T1000 (cell line): Measurements from ENCODE around the gene MRPL16.
"Not testable (repeated sequence)": the region's sequence is repeated elsewhere in the genome, so short reads cannot be mapped to it uniquely, and the experiment has no call there.

Source experiments
- DNase-seq: peaks from one replicate; lab custom pipeline; 2025; ENCODE audit warnings: mixed read lengths; lab: John Stamatoyannopoulos, UW

Gene MRPL16

DNA sequence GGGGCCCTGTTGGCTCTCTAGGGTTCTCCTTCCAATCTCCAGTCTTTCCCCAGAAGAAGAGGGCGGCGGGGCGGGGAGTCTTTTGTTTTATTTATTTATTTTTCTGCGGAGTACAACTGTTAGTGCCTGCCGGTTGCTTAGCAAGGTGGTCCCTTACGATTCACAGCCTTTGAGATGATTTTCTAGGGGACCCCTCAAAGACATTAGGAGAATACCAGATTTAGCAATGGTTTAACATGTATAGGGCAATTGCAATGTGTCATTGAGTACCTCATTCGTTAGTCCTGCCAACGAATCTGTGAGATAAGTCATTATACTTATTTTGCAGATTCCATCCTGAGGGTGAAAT, 307 bp upstream of the MRPL16 start:
- no peak for DNase-seq

DNA sequence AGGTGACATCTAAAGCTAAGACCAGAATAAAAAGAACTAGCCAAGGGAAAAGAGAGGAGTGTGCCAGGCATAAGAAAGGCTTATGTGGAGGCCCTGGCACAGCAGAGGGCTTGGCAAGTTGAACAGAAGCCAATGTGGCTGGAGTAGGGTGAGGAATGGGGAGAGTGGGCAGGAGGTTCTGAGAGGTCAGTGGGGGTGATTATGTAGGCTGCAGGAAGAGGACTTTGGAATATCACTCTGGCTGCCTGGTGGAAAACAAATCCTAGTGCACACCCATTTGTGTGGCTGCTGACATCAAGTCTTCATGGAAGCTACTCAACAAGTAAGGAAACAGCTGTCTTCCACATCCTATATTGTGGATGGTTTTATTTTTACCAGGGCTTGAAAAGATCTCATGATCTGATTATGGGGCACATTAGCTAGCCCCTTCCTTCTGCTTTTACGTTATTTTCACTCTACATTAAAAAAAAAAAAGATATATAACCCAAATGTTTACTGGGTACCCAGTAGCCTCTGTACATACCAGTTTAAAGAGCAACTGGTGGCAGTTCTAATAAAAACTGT, 3.4 kb downstream of the MRPL16 start:
- no peak for DNase-seq

DNA sequence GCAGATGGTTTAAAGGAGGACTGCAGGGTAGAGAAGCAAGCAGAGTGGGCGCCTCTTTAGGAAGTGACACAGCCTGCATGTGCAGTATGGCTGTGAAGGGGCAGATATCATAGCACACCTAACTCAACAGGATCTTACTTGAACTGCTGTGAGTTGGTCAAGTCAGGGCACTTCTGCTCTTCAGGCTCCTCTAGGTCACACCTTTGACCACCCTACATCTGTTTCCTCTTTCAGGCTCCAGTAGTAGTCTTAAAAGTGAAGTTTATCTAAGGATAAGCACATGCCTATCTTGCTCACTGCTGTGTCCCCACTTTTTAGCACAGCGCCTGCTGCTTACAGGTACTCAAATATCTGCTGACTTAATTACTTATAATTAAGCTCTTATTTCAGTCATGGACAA, 6.5 kb downstream of the MRPL16 start:
- no peak for DNase-seq

DNA sequence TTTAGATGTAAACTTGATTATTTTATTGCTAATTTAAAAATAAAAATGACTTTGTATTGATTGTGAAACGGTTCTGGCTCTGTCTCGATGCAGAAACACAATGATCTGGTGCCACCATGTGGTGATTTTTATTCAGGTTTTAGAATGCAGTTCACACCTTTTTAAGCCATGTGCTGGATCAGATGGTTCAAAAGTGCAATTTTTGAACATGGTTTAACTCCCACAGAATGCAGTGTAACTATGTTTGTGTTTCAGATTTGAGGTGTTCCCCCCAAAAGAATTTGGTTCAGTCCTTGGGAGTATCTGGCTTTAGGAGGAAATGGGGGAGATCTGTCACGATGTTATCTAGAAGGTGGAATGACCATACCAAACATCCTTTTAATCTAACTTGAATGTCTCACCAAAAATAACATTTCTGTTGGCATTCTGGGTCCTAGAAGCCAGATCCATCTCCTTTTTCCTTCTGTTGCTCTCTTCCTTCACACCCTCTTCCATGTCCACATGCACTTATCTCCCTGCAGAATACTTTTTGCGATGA, 7.9 kb downstream of the MRPL16 start:
- no peak for DNase-seq

DNA sequence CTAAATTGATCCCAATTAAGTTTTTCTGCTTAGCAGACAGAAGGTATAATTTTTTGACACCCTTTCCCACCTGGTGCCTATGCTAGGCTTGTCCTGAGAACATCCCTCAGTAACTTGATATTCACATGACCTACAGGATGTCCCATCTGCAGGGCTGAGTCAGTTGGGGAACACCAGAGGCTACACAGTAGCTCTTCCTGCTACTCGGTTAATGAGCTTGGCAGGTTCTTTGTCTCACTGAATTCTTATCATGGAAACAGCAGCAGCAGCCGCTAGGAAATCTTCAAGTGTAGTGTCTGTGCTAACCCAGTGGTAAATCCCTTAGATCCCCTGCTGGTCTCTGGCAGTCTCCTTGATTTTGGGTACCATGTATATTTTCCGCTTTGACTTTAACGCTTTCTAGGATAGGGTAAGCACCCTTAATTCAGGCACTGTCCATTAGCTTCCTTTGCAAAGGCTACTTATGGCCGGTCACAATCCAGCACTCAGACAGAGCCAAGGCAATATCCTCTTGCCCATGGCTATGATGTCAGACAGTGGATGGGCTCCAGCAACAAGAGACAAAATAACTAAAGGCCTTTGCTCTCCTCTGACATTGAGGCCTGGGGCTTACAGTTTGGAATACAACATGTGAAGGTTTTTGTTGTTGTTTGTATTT, 8.5 kb downstream of the MRPL16 start:
- DNase-seq: no peak

DNA sequence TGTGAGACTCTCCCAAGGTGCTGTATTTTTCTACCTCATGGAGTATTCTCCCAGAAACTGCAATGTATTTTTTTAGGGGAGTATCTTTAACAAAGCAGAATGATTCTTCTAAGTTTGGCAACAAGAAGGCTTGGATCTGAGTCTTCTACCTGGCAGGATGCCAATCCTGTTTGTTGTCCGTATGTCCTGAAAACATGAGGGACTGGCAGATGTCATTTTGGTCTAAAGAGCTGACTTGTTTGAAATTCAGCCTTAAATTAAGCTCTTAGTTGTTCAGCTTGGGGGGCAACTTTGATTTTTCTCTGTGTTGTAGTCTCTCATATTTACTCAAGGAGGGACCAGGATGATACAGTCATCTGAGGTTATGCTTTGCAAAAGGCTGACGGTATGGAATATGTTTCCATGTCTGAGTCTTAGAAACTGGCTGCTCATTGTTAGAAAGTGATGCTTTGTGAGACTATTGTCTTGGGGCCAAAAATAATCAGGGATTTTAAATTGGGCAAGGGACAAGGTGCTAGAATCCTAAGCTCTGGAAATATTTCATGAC, 9.3 kb downstream of the MRPL16 start:
- no peak for DNase-seq

DNA sequence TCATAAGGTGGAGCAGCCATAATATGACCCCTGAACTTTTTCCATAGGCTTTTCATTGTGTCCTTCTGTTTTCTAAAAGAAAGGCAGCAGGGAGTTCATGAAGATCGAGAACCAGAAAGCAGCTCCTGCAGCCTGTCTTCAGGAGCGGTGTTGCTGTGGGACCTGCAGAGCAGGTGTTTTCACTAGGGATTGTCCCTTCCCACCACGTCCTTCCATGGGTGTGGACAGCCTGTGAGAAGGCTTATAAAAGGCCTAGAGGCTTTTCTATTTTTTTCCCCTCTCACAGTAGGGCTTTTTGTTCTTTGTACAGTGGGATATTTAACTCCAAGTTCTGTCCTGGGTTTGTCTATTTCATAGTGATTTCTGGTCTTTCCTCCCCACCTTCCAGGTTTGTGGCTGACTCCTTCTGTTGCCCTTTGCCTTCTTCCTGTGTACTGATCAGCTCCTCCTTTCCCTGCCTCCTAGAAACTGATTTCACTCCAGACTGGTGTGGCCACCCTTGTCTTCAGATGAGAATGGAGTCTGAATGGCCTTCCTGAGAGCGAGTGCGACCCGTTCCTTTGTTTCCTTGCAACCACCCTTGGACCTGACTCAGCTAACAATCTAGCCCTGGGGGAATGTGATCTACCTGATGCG, 10.1 kb downstream of the MRPL16 start:
- DNase-seq: no peak

DNA sequence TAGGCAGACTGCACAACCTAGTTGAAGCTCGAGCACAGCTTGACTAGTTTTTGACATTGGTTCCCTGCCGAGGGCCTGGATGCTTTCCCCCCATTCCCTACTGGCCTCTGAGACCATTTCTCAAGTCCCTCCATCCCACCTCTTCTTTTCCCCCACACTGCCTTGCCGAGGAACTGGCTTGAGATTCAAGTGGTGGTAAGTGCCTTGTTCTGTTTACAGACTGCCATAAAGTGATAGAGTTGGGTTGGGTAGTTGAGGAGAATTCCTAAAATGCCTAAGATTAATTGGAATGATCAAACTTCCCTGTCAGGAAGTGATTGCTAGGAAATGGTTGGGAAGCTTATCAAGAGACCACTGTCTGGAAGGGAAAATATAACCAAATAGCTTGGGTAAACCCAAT, 16.2 kb downstream of the MRPL16 start:
- no peak for DNase-seq

DNA sequence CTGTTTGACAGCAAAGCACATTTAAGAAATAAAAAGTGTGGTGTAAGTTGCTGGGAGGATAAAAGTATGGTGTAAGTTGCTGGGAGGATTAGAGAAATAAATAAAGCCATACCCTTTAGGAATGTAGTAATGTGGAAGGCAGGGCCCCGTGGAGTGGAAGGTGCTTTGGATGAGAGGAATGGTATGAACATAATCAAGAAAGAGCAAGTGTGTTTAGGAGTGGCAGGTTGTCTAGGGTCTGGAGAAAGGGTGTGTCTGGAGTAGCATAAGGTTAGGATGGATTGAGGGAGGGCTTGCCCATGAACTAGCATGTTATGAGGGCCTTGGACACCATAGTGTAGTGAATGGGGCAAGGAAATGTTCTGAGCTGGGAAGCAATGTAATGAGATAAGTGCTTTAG, 18.1 kb downstream of the MRPL16 start:
- DNase-seq: no peak

DNA sequence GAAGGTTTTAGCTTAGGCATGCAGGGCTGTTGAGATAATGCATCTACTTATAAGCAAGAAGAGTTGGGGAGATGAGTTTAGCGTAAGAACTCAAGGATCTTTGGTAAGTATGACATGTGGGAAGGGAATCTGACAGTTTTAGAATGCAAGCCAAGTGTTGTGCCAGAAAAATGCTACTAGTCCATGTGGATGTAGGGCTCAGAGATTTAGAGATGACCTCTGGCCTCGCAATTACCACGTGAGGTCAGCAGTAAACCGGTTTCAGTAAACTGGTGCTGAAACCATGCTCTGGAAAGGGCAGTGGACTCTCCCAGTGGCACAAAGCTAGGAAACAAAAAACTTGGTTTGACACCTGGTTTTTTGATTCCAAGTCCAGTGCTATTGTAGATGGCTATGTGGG, 18.9 kb downstream of the MRPL16 start:
- DNase-seq: no peak

DNA sequence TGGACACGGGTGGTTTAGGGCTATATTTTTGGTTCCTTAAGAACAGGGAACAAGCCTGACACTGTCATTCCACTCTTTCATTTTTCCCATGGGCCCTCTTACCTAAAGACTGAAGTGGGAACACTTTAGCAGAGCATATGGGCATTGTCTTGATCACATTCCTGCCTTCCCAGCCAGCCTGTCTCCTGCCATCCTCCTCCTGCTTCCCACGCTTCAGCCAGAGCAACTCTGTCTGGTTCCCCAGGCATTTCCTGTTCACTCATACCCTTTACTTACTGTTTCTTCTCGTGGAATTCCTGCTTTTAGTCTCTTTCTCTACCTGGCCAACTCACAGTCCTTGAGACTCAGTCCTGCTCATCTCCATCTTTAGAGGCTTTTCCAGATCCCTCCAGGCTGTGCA, 22.8 kb downstream of the MRPL16 start:
- no peak for DNase-seq

DNA sequence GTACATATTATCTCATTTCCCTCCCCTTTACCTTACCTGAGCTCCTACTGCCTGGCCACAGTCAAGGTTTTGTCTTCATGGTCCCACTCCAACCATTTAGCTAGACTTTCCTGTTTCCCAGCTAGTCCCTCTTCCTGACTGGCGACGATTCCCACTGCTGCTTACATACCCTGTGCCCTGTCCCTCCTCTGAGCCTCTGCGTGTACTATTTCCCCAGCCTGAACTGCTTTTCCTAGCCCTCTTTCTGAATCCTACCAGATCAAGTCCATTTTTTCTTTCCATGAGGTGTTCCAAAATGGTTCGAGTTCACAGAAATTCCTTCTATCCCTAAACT, 23.4 kb downstream of the MRPL16 start:
- DNase-seq: no peak

DNA sequence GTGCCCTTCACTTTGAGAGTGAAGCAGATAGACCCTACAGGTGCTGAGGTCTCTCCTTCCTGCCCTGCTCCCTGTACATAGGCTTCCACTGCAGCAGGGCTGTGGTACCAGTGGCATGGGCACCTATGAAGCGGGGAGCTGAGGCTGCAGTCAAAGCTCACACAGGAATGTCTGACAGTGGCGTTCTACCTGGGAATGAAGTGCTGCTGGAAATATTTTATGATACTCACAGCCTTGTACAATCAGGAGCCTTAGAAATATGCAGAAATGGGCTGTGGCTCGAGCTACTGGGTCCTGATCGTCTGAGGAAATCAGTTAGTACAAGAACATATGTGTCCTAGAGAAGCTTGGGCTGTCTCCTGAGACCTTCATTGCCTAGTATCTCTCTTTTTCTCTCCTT, 24.8 kb downstream of the MRPL16 start:
- no peak for DNase-seq

DNA sequence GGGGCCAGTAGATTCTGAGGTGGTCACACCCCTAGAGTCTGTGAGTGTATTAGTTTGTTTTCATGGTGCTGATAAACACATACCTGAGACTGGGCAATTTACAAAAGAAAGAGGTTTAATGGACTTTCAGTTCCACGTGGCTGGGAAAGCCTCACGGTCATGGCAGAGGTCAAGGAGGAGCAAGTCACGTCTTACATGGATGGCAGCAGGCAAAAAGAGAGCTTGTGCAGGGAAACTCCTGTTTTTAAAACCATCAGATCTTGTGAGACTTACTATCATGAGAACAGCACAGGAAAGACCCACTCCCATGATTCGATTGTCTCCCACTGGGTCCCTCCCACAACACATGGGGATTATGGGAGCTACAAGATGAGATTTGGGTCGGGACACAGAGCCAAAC, 26.1 kb downstream of the MRPL16 start:
- not testable (repeated sequence) for DNase-seq

DNA sequence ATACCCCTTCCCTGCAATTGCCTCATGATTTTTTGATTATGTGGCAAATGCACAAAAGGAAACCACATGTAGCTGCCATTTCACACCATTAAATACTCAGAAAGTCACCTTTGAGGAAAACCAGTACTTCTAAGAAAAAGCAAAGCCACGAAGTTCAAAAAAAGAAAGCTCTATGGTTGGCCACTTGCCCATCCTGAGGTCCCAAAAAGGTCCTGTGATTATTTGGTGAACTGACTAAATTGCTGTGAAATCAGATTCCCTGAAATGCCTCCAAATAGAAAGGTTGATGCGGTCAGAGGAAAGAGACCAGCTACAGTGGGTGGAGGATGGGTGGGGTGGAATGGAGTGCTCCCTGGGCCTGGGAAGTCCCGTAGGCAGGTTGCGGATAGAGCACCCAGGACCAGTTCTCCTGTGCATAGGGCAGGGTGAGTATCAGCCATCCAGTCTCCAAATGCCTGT, 26.9 kb downstream of the MRPL16 start:
- DNase-seq: no peak

DNA sequence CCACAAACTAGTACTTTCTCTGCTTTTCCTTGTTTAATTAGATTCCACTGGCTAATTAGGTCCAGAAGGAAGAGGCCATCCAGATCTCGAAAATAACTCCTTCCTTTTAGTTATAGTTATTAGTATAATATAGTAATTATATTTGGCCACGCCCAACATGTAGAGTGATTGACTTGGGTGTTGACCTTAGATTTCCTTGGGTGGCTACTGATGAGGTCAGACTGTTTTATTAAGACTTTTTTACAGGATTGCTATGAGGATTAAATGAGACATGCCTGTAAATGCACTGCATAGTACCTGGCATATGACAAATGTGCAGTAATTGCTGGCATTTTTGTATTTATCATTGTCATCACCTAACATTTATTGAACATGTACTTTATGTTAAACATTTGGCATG, 28.5 kb downstream of the MRPL16 start:
- DNase-seq: no peak

DNA sequence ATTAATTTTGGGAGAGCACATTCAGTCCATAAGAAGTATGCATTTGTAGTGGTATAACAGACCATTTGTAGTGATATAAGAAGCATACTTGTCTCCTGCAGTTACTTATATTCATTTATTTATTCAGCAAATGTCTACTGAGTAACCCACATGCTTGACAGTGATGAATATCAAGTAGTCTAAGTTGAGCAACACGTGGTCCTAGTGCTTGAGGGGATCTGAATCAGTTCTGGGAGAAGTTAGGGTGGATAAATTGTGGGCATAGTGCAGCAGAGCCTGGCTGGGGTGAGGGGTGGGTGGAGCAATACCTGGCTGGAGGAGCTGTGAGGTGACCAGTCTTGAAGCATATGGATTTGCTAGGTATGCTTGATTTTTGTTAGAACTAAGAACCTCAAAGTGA, 31.1 kb downstream of the MRPL16 start:
- no peak for DNase-seq

DNA sequence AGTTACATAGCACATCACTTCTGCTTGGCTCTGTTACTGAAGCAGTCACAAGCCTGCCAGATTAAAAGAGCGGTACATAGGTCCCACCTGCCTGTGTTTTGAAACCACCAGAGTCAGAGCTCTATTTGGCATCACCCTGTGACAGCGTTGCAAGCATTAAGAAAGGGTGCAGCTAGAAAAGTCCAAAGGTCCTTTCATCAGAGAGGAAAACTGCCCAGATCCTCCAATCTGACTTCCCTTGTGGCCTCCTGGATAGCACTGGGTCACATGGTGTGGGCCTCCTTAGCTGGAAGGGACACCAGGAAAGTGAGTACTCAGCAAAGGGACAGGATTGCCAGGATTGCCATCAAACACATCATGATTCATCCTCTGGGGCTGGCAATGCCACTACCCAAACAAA, 32.5 kb downstream of the MRPL16 start:
- no peak for DNase-seq

DNA sequence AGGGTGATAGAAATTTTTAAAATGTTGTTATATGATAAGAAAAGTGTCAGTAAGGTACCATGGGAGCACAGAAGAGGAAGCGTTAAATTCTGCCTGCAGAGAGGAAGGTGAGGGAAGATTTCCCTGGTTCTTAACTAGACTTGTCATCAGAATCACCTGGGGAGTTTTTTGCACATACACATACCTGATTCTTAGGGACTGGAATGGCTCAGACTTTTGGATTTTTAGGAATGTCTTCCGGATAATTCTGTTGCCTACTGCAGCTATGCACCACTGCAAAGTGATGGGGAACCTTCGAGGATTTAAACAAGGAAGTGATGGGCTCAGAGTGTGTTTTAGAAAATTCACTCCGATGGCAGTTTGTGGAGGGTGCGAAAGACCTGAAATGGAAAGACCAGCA, 33.5 kb downstream of the MRPL16 start:
- DNase-seq: no peak

DNA sequence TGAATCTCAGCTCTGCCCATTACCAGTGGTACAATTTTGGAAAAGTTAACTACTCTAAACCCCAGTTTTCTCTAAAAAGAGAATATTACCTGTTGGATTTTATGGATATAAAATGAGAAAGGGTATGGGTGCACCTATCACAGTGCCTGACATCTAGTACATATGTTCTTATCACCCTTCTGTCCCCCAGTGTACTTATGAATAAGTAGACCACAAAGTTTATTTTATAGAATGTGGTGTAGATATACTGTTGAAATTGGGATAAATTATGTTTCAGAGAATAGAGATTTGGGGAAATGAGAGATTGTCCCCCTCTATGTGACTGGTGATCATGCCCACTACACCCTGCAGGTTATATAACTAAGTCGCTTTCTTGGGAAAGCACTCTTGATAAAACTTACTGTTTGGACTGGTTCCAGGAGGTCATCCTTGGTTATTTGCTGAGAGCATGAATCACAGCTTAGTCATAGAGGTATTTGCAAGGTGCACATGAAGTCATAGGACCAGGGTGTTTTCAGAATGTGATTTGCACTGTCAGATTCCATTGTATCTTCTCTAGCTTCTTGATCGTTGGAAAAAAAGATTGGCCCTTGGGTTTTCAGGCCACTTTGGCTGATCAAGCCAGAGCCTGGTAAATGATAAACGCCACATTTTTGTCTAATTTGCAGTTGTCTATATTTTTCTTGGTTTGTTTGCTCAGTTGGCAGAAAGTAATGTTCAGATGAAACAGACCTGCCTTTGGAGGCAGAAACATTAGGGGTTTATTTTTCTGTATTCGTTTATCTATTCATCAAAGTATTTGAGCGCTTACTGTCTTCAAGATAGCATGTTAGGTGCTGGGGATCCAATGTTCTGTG, 34.1 kb downstream of the MRPL16 start:
- no peak for DNase-seq

DNA sequence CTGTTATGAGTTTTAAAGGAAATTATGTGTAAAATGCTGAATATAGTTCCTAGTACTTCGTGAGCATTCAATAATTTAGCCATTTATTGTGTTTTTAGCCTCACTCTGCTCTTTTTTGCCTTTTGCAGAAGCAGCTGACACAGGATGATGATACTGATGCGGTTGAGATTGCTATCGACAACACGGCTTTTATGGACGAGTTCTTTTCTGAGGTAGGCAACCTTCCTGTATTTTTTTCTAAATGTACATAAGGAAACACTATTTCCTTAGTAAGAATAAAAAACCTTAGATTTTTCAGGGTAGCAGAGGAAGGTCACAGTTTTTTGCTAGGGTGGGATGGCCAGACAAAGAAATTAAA, 37.5 kb downstream of the MRPL16 start:
- DNase-seq: no peak

DNA sequence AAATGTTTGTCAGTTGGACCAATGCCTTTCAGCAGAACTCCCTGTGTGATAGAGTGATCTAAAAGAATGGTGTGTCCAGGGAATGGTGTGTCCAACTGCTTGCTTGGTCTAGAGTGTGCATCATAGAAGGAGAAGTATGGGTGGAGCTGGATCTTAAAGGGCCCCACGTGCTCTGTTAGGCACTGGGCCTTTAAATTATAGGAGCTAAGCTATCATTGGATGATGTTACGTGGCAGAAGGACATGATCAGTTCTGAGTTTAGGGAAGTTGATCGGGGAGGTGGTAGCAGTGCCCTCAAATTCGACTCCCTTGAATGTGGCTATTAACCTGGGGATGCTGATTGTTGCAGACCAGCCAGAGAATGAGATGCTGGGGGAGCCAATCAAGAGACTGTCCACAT, 39.0 kb downstream of the MRPL16 start:
- DNase-seq: no peak

DNA sequence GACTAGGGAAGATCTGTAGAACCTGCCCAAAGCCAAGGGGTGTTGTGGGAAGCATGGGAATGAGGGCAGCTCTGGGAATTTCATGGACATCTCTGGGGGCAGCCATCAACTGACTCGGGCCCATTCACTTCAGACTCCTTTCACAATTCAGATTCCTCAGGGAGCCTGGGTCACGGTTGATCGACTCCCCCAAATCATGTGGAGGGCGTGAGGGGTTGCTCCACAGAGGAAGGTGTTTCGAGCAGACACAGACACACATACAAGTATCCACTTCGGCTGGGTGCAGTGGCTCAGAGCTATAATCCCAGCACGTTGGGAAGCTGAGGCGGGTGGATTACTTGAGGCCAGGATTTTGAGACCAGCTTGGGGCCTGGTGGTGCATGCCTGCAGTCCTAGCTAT, 39.7 kb downstream of the MRPL16 start:
- no peak for DNase-seq
